AG09309 (cell line): ENCODE results near the gene MIPOL1.

Experiments
- DNase-seq: peaks from one replicate; pipeline ENCODE4 v3.0.0-alpha.2; 2010; ENCODE audit warnings: low read depth
- H3K4me3 ChIP-seq: 2 replicates; pipeline ENCODE4 v1.5.1; 2011; ENCODE audit warnings: mild to moderate bottlenecking, low read depth, low read length, moderate library complexity; ENCODE audit not compliant: control insufficient read depth
- TF ChIP-seq, protein P1 (sequence below): IDR thresholded peaks from 2 replicates; pipeline ENCODE4 v1.5.1; 2011; ENCODE audit warnings: mild to moderate bottlenecking, low read depth, low read length, inconsistent platforms; ENCODE audit not compliant: insufficient read depth, control insufficient read depth; ENCODE audit errors: missing control alignments

MIPOL1 gene

DNA sequence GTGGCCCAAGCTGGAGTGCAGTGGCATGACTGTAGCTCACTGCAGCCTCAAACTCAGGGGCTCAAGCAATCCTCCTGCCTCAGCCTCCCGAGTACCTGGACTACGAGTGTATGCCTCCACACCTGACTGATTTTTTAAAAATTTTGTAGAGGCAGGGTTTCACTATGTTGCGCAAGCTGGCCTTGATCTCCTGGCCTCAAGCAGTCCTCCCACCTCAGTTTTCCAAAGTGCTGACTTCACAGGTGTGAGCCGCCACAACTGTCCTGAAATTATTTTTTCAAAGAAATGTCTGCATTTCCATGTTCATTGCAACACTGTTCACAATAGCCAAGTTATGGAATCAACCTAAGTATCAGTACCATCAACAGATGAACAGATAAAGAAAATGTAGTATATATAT lies 285.9 kb downstream of the MIPOL1 start:
- no peak for DNase-seq
- TF ChIP-seq, protein P1, sequence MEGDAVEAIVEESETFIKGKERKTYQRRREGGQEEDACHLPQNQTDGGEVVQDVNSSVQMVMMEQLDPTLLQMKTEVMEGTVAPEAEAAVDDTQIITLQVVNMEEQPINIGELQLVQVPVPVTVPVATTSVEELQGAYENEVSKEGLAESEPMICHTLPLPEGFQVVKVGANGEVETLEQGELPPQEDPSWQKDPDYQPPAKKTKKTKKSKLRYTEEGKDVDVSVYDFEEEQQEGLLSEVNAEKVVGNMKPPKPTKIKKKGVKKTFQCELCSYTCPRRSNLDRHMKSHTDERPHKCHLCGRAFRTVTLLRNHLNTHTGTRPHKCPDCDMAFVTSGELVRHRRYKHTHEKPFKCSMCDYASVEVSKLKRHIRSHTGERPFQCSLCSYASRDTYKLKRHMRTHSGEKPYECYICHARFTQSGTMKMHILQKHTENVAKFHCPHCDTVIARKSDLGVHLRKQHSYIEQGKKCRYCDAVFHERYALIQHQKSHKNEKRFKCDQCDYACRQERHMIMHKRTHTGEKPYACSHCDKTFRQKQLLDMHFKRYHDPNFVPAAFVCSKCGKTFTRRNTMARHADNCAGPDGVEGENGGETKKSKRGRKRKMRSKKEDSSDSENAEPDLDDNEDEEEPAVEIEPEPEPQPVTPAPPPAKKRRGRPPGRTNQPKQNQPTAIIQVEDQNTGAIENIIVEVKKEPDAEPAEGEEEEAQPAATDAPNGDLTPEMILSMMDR: no peak
- H3K4me3 ChIP-seq: no peak overlapping the region

DNA sequence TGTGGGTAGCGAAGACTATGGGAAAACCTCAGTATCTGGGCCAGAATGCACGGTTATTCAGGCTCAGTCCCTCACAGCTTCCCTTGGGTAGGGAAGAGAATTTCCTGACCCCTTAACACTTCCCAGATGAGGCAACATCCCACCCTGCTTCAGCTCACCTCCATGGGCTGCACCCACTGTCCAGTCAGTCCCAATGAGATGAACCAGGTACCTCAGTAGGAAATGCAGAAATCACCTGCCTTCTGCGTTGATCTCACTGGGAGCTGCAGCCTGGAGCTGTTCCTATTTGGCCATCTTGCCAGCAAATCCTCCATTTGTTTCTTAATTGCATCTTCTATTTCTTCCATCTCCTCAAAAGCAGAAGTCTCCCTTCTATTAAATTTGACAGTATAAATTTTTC lies 292.9 kb downstream of the MIPOL1 start:
- no peak overlapping the region for H3K4me3 ChIP-seq
- TF ChIP-seq, protein P1: no peak
- DNase-seq: no peak

DNA sequence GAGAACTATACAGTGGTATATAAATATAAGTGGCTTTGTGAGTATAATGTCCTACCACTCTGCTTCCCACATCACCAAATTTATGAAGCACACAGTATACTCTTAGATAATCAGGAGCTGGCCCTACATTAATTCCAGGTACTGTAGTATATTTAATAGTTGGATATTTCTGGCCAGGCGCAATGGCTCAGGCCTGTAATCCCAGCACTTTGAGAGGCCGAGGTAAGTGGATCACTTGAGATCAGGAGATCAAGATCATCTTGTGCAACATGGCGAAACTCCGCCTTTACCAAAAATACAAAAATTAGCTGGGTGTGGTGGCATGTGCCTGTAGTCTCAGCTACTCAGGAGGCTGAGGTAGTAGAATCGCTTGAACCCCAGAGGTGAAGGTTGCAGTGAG lies 293.3 kb downstream of the MIPOL1 start:
- DNase-seq: no peak
- no peak overlapping the region for H3K4me3 ChIP-seq
- TF ChIP-seq, protein P1: no peak

DNA sequence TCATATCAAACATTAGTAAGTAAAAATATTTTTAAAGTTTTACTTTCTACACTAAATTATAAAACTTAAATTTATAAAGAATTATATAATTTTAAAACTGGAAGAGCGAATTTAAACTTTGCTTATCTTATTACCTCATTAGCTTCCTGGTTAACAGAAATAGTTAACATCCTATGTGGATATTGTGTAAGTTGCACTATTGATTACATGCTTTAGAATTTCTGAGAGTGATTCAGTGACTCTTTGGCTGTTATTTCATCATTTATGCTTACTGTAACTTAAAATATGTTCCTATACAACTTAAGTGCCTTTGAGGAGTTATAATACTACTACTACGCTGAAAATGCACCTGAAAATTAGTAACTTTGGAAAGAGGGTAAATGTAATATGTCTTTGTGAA lies 295.9 kb downstream of the MIPOL1 start:
- DNase-seq: no peak

DNA sequence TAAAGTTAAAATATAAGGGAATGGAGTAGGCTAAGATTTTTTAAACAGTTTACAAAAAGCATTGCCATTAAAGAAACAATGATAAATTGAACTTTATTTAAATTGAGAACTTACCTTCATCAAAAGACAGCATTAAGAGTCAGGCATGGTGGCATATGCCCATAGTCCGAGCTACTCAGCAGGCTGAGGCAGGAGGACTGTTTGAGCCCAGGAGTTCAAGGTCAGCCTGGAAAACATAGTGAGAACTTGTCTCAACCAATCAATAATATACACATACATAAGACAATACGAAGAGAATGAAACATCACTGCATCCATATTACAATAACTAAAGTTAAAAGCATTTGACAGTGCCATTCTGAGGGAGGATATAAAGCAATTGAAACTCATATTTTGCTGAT lies 299.7 kb downstream of the MIPOL1 start:
- H3K4me3 ChIP-seq: no peak overlapping the region
- DNase-seq: no peak
- TF ChIP-seq, protein P1: no peak

More for the DNA sequence above, 295.9 kb downstream of the MIPOL1 start:
- TF ChIP-seq, protein P1: no peak
- H3K4me3 ChIP-seq: no peak overlapping the region

DNA sequence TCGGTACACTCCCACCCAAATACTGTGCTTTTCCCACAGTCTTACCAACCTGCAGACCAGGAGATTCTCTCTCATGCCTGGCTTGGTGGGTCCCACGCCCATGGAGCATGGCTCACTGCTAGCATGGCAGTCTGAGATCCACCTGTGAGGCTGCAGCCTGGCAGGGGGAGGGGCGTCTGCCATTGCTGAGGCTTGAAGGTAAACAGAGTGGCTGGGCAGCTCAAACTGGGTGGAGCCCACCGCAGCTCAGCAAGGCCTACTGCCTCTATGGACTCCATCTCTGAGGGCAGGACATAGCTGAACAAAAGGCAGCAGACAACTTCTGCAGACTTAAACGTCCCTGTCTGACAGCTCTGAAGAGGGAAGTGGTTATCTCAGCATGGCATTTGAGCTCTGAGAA lies 304.1 kb downstream of the MIPOL1 start:
- TF ChIP-seq, protein P1: no peak
- no peak overlapping the region for H3K4me3 ChIP-seq
- no peak for DNase-seq

DNA sequence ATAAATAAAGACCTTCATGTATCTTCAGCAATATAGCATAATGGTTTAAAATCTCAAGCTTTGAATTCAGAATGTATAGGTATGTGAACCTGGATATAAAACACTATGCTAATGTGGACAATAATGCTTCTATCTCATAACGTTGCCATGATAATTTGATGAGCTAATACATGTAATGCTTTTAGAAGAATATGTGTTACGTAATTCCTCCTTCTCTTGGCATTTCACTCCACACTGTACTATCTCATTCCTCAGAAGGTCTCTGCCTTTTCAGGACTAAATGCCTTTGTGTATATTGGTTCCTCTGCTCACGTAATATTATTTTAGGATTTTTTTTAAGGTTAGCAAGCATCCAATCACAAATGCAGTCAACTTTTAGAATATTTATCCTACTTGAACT lies 310.8 kb downstream of the MIPOL1 start:
- TF ChIP-seq, protein P1: no peak
- no peak for DNase-seq
- H3K4me3 ChIP-seq: no peak overlapping the region
